ENCODE results near the gene C14orf119. TPM values are rescaled to one million over a fixed set of nuclear protein-coding genes. Genes with fewer than 3 reads are reported as not detected.

The C14orf119 gene
- total and polyA plus RNA-seq, 9 of the 15 experiments (the other 6 are each of a cell fraction or from before 2014, with no cell fraction given) = 36.7 to 251 (median 51.8) TPM

DNA sequence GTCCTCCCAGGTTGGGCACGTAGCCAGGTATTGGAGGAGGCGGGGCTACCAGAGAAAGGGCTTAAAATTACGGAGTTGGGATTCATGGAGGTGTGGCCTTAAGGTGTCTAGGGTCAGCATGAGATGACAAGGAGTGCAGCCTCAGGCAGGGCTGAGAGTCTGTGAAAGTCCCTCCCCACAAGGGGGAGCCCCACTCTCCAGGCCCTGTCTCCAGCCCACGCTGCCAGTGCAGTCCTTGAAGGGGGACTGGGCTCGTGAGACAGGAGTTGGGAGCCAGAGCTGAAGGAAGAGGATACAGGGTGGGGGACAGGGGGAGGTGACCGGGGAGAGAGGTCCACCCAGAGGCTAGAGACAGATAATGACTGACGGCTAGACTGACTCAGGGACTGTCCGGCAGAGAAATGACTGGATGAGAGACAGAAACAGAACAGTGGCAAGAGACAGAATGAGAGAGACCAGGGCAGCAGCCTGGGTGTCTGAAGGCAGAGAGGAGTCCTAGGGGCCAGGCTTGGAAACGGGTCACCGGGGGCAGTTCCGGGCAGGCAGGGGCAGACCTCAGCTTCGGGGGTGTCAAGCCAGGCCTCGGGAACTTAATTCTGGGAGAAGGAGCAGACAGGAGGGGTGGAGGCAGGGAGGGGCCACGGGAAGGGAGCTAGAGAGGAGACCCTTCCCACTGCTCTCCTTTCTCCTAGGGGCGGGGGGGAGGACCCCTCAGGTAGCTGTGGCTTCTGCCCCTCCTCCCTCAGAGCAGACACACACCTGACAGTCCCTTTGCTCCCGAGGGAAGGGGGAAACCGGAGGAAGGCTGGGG, 39.0 kb upstream of the C14orf119 start (continued):
- TF ChIP-seq, protein P1, sequence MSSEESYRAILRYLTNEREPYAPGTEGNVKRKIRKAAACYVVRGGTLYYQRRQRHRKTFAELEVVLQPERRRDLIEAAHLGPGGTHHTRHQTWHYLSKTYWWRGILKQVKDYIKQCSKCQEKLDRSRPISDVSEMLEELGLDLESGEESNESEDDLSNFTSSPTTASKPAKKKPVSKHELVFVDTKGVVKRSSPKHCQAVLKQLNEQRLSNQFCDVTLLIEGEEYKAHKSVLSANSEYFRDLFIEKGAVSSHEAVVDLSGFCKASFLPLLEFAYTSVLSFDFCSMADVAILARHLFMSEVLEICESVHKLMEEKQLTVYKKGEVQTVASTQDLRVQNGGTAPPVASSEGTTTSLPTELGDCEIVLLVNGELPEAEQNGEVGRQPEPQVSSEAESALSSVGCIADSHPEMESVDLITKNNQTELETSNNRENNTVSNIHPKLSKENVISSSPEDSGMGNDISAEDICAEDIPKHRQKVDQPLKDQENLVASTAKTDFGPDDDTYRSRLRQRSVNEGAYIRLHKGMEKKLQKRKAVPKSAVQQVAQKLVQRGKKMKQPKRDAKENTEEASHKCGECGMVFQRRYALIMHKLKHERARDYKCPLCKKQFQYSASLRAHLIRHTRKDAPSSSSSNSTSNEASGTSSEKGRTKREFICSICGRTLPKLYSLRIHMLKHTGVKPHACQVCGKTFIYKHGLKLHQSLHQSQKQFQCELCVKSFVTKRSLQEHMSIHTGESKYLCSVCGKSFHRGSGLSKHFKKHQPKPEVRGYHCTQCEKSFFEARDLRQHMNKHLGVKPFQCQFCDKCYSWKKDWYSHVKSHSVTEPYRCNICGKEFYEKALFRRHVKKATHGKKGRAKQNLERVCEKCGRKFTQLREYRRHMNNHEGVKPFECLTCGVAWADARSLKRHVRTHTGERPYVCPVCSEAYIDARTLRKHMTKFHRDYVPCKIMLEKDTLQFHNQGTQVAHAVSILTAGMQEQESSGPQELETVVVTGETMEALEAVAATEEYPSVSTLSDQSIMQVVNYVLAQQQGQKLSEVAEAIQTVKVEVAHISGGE (CRISPR knock-in tag; IDR thresholded peaks at IDR 0.05) = no peak
- no peak for TF ChIP-seq TEAD2 (tag; IDR thresholded peaks at IDR 0.05)
- peak; percentile 10; the same call in 1 of the 2 replicates for TF ChIP-seq ZNF24 (IDR thresholded peaks at IDR 0.05)
- TF ChIP-seq, protein P2, sequence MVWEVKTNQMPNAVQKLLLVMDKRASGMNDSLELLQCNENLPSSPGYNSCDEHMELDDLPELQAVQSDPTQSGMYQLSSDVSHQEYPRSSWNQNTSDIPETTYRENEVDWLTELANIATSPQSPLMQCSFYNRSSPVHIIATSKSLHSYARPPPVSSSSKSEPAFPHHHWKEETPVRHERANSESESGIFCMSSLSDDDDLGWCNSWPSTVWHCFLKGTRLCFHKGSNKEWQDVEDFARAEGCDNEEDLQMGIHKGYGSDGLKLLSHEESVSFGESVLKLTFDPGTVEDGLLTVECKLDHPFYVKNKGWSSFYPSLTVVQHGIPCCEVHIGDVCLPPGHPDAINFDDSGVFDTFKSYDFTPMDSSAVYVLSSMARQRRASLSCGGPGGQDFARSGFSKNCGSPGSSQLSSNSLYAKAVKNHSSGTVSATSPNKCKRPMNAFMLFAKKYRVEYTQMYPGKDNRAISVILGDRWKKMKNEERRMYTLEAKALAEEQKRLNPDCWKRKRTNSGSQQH (CRISPR knock-in tag; IDR thresholded peaks at IDR 0.05) = no peak
- TF ChIP-seq NBN (IDR thresholded peaks at IDR 0.05; ENCODE audit: low read depth) = peak; percentile 65; the same call in 1 of the 2 replicates
- TF ChIP-seq DACH1 (IDR thresholded peaks at IDR 0.05; ENCODE audit: partially characterized antibody) = no peak

Data from K562 (cell line).